Measurements from ENCODE around the gene SRRT.

SRRT gene

DNA sequence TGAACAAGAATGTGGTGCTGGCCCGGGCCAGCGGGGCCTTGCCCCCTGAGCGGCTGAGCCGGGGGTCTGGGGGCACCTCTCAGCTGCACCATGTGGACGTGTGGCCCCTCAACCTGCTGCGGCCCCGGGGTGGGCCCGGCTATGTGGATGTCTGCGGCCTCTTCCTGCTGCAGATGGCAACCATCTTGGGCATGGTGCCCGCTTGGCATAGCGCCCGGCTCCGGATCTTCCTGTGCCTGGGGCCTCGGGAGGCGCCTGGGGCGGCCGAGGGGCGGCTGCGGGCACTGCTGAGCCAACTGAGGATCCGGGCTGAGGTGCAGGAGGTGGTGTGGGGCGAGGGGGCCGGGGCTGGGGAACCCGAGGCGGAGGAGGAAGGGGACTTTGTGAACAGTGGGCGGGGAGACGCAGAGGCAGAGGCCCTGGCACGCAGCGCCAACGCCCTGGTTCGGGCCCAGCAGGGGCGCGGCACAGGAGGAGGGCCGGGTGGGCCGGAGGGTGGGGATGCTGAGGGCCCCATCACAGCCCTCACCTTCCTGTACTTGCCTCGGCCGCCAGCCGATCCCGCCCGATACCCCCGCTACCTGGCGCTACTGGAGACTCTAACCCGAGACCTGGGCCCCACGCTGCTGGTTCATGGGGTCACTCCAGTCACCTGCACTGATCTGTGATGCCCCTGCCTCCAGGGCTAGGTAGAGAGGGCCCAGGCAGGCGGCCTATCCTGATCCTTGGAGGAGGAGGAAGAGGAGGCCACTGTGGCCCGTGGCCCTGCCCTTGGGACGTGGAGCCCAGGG is 8.8 kb upstream of the SRRT start:
- no peaks in the 10 kb centered on the region for H3K9me2 ChIP-seq (replicated peaks; ENCODE audit: control insufficient read depth, low read length)
- peak overlapping the region; percentile 70 for H3K27ac ChIP-seq (ENCODE audit: low read depth, low read length)
- H3K4me2 ChIP-seq (ENCODE audit: low read length) = peak overlapping the region; percentile 86
- peak overlapping the region; percentile 80 for H3K4me3 ChIP-seq (ENCODE audit: low read length)
- H3K36me3 ChIP-seq (ENCODE audit: control insufficient read depth, low read length) = peaks cover 33% of the 10 kb centered on the region
- H3K79me2 ChIP-seq (ENCODE audit: control insufficient read depth, low read length) = peaks cover 40% of the 10 kb centered on the region
- peaks cover 36% of the 10 kb centered on the region for H3K4me1 ChIP-seq (ENCODE audit: control insufficient read depth, low read length)
- TF ChIP-seq EZH2phosphoT487 (IDR thresholded peaks at IDR 0.05; ENCODE audit: borderline replicate concordance, low read length) = no peak
- TF ChIP-seq, protein P1, sequence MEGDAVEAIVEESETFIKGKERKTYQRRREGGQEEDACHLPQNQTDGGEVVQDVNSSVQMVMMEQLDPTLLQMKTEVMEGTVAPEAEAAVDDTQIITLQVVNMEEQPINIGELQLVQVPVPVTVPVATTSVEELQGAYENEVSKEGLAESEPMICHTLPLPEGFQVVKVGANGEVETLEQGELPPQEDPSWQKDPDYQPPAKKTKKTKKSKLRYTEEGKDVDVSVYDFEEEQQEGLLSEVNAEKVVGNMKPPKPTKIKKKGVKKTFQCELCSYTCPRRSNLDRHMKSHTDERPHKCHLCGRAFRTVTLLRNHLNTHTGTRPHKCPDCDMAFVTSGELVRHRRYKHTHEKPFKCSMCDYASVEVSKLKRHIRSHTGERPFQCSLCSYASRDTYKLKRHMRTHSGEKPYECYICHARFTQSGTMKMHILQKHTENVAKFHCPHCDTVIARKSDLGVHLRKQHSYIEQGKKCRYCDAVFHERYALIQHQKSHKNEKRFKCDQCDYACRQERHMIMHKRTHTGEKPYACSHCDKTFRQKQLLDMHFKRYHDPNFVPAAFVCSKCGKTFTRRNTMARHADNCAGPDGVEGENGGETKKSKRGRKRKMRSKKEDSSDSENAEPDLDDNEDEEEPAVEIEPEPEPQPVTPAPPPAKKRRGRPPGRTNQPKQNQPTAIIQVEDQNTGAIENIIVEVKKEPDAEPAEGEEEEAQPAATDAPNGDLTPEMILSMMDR (IDR thresholded peaks at IDR 0.05; ENCODE audit: low read depth, low read length, poor library complexity, severe bottlenecking) = peak; percentile 15
- H4K20me1 ChIP-seq (ENCODE audit: control insufficient read depth, insufficient read depth, low read depth, low read length) = no peaks in the 10 kb centered on the region
- no peaks in the 10 kb centered on the region for H3K9me3 ChIP-seq (ENCODE audit: control insufficient read depth, insufficient read depth, low read length)
- no peaks in the 10 kb centered on the region for H3K27me3 ChIP-seq (ENCODE audit: control insufficient read depth, low read length)
- peaks cover 4% of the 10 kb centered on the region; the same call in 1 of the 2 replicates for H3F3A ChIP-seq (ENCODE audit: control insufficient read depth, insufficient read depth)

DNA sequence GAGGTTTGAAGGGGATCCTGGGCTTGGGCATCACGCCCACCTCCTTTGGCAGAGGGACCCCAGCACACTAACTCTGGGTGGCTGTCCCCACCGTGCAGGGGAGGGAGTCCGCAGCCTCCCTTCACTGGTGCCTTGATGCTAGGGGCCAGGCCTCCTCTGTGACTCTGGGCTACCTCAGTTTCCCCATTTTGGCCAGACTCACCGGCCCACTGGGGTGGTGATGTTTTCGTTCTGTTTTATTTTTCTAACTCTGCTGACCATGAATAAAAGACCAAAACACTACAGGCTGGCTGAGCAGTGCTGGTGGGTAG is 8.2 kb upstream of the SRRT start:
- TF ChIP-seq, protein P1 (IDR thresholded peaks at IDR 0.05; ENCODE audit: low read depth, low read length, poor library complexity, severe bottlenecking) = no peak
- TF ChIP-seq EZH2phosphoT487 (IDR thresholded peaks at IDR 0.05; ENCODE audit: borderline replicate concordance, low read length) = no peak
- Histone ChIP-seq H3K4me2 (ENCODE audit: low read length) (peak overlapping the region; percentile 86), H3K79me2 (ENCODE audit: control insufficient read depth, low read length) (peaks cover 42% of the 10 kb centered on the region), H3K9me2 (replicated peaks; ENCODE audit: control insufficient read depth, low read length) (no peaks in the 10 kb centered on the region), H3K27me3 (ENCODE audit: control insufficient read depth, low read length) (no peaks in the 10 kb centered on the region), H3K4me3 (ENCODE audit: low read length) (peak overlapping the region; percentile 80), H3K4me1 (ENCODE audit: control insufficient read depth, low read length) (peaks cover 32% of the 10 kb centered on the region), H3K36me3 (ENCODE audit: control insufficient read depth, low read length) (peaks cover 39% of the 10 kb centered on the region), H4K20me1 (ENCODE audit: control insufficient read depth, insufficient read depth, low read depth, low read length) (no peaks in the 10 kb centered on the region), H3F3A (ENCODE audit: control insufficient read depth, insufficient read depth) (peaks cover 6% of the 10 kb centered on the region; the same call in 1 of the 2 replicates), H3K27ac (ENCODE audit: low read depth, low read length) (peak overlapping the region; percentile 70), H3K9me3 (ENCODE audit: control insufficient read depth, insufficient read depth, low read length) (no peaks in the 10 kb centered on the region)

DNA sequence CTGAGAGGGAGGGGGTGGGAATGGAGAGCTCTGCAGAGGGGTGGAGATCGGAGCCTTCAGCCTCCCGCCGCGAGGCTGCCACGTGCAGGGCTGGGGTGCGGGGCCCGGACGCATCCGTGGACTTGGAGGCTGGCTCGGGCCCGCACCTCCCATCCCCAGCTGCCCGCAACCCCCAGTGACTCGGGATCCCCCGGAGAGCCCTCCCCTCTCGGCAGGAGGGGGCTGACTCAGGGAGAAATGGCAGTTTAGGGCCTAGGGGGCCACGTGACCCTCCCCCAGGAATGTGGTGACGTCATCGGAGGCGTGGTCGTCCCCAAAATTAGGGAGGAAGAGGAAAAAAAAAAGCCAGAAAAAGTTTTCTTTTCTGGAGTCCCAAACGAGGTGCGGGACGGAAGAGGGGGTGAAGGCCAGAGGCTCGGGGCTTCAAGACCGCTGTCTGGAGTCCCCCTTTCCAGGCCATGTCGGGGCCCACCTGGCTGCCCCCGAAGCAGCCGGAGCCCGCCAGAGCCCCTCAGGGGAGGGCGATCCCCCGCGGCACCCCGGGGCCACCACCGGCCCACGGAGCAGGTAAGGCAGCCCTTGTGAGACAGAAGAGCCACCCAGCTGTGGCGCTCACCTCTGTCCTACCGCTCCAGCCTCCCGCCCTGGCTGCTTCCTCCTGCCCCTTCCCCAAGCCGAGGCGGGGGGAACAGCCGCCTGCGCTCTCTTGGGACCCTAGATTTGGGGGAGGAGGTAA is 7.7 kb upstream of the SRRT start, which contains the start of gene TRIP6:
TRIP6 (plus strand) TSS at position 348 of the 736 bp plus-strand sequence; CDS start at position 459, 111 bp downstream.
- no peaks in the 10 kb centered on the region for H4K20me1 ChIP-seq (ENCODE audit: control insufficient read depth, insufficient read depth, low read depth, low read length)
- H3K9me2 ChIP-seq (replicated peaks; ENCODE audit: control insufficient read depth, low read length) = no peaks in the 10 kb centered on the region
- no peaks in the 10 kb centered on the region for H3K9me3 ChIP-seq (ENCODE audit: control insufficient read depth, insufficient read depth, low read length)
- TF ChIP-seq, protein P1 (IDR thresholded peaks at IDR 0.05; ENCODE audit: low read depth, low read length, poor library complexity, severe bottlenecking) = no peak
- TF ChIP-seq EZH2phosphoT487 (IDR thresholded peaks at IDR 0.05; ENCODE audit: borderline replicate concordance, low read length) = no peak
- H3K27ac ChIP-seq (ENCODE audit: low read depth, low read length) = peak within 1 kb of the TSS; percentile 70
- H3K4me3 ChIP-seq (ENCODE audit: low read length) = peak within 1 kb of the TSS; percentile 80
- H3K4me1 ChIP-seq (ENCODE audit: control insufficient read depth, low read length) = peaks cover 32% of the 10 kb centered on the region
- H3K4me2 ChIP-seq (ENCODE audit: low read length) = peak within 1 kb of the TSS; percentile 86
- H3K36me3 ChIP-seq (ENCODE audit: control insufficient read depth, low read length) = peaks cover 42% of the 10 kb centered on the region
- no peaks in the 10 kb centered on the region for H3K27me3 ChIP-seq (ENCODE audit: control insufficient read depth, low read length)
- peaks cover 6% of the 10 kb centered on the region for H3F3A ChIP-seq (ENCODE audit: control insufficient read depth, insufficient read depth)
- peaks cover 42% of the 10 kb centered on the region for H3K79me2 ChIP-seq (ENCODE audit: control insufficient read depth, low read length)
